Naive thymus-derived CD4-positive, alpha-beta T cell (primary cell): ENCODE data around the gene NOVA2. TPM values are rescaled to one million over a fixed set of nuclear protein-coding genes. Genes with fewer than 3 reads are reported as not detected.

ENCODE experiments used
- ATAC-seq: fragments of 150-1000 bp; cut with Tn5 transposase; 2 replicates; pipeline ENCODE4 v1.10.0; 2021; ENCODE audit warnings: mild to moderate bottlenecking, moderate library complexity
- CTCF ChIA-PET: fragments of 350-600 bp; sonication (Branson Sonifier 250); formaldehyde crosslinking; loops from one replicate; lab custom pipeline; 2021; ENCODE audit warnings: antibody characterized with exemption; lab: Charles Lee
- POLR2A ChIA-PET: fragments of 350-600 bp; sonication (Branson Sonifier 250); formaldehyde crosslinking; loops from one replicate; lab custom pipeline; 2021; ENCODE audit warnings: antibody characterized with exemption, inconsistent platforms; lab: Charles Lee
- DNase-seq, 9 donors: peaks; one replicate each; pipeline versions ENCODE4 v3.0.0 to v3.0.0-alpha.2; 2020 to 2022; ENCODE audit warnings: mixed read lengths in 1 of 9
- H3K27ac ChIP-seq: one replicate; pipeline ENCODE4 v1.7.0; 2013; ENCODE audit warnings: mild to moderate bottlenecking, low read depth, low read length, moderate library complexity
- H3K27me3 ChIP-seq, 2 donors: one replicate each; pipeline ENCODE4 v1.7.0; 2013; ENCODE audit warnings: low read length in 2 of 2, mild to moderate bottlenecking in 2 of 2, moderate library complexity in 2 of 2; ENCODE audit not compliant: control insufficient read depth in 2 of 2, insufficient read depth in 2 of 2
- H3K36me3 ChIP-seq, 3 experiments: 1 replicate in 2 of 3; 2 replicates in 1 of 3; pipeline ENCODE4 v1.7.0; 2013; ENCODE audit warnings: low read length in 3 of 3, mild to moderate bottlenecking in 3 of 3, moderate library complexity in 1 of 3; ENCODE audit not compliant: insufficient read depth in 3 of 3, control insufficient read depth in 2 of 3
- H3K4me1 ChIP-seq, 2 donors: one replicate each; pipeline ENCODE4 v1.7.0; 2013; ENCODE audit warnings: low read length in 2 of 2, mild to moderate bottlenecking in 2 of 2, moderate library complexity in 1 of 2; ENCODE audit not compliant: control insufficient read depth in 2 of 2, insufficient read depth in 2 of 2
- H3K4me3 ChIP-seq: 2 replicates; pipeline ENCODE4 v1.7.0; 2013; ENCODE audit warnings: mild to moderate bottlenecking, low read length
- H3K9me3 ChIP-seq, 3 experiments: 1 replicate in 2 of 3; 2 replicates in 1 of 3; pipeline ENCODE4 v1.7.0; 2013; ENCODE audit warnings: low read length in 3 of 3; ENCODE audit not compliant: control insufficient read depth in 2 of 3
- H3K27ac Mint-ChIP-seq, 9 donors: one replicate each; pipeline ENCODE4 v1.8.0; 2020 to 2022; ENCODE audit warnings: mixed read lengths in 9 of 9, mild to moderate bottlenecking in 8 of 9, moderate library complexity in 5 of 9, inconsistent platforms in 2 of 9
- H3K27me3 Mint-ChIP-seq, 5 donors: one replicate each; pipeline ENCODE4 v1.8.0; 2021 to 2022; ENCODE audit warnings: mixed read lengths in 5 of 5, mild to moderate bottlenecking in 1 of 5
- H3K36me3 Mint-ChIP-seq, 5 donors: one replicate each; pipeline ENCODE4 v1.8.0; 2020 to 2022; ENCODE audit warnings: mixed read lengths in 5 of 5, mild to moderate bottlenecking in 3 of 5, inconsistent platforms in 1 of 5
- H3K4me1 Mint-ChIP-seq, 7 donors: one replicate each; pipeline ENCODE4 v1.8.0; 2020 to 2022; ENCODE audit warnings: mixed read lengths in 7 of 7, mild to moderate bottlenecking in 3 of 7, inconsistent platforms in 1 of 7
- H3K4me3 Mint-ChIP-seq, 10 donors: one replicate each; pipeline ENCODE4 v1.8.0; 2020 to 2022; ENCODE audit warnings: mild to moderate bottlenecking in 10 of 10, mixed read lengths in 10 of 10, moderate library complexity in 6 of 10, inconsistent platforms in 2 of 10
- H3K9me3 Mint-ChIP-seq, 11 donors: one replicate each; pipeline ENCODE4 v1.8.0; 2020 to 2022; ENCODE audit warnings: mixed read lengths in 11 of 11, mild to moderate bottlenecking in 4 of 11, inconsistent platforms in 1 of 11, moderate library complexity in 1 of 11
- intact Hi-C, 2 donors: fragments of 100-400 bp; cut with micrococcal nuclease; formaldehyde crosslinking; loops; one replicate each; pipeline ENCODE4 v1.15.1; 2023
- polyA plus RNA-seq, 2 donors: library from polyadenylated mRNA; unstranded; fragments of 300-500 nt; fragmentation: Illumina TruSeq; gene quantifications; one replicate each; pipeline ENCODE4 v1.2.3, GENCODE V29; 2021
- total RNA-seq, 6 experiments: library from RNA in 5 of 6; stranded (reverse) in 5 of 6; gene quantifications; 1 replicate in 5 of 6; 2 replicates in 1 of 6; pipeline ENCODE4 v1.2.3 and lab custom pipeline; 2021 to 2026

NOVA2 gene
- total and polyA plus RNA-seq, 7 experiments from 2014 or later: 0.19 TPM; not detected in 6

DNA sequence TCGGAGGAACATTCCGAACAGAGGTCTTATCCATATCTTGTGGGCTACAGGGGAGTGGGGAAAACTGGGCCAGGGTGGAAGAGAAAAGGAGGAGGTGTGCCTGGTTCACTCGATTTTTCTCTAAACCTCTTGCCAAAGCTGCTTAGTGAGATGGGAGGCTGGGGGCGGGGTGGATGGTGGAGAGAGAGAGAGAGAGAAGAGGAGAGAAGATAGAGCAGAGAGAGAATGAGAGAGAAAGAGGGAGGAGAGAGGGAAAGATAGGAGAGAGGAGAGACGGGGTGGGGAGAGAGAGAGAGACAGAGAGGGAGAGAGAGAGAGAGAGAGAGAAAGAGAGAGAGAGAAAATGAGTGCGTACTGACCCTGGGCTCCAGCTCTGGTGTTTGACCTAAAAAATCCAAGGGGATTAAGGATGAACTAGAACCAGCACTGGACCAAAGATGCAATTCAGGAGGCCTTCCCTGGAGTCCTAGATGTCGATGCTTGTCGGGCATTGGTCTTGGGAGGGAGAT lies 14.1 kb downstream of the NOVA2 start:
- DNase-seq: no peak
- Mint-ChIP-seq H3K4me1 (peaks cover 0 to 11% (median 0%) of the 10 kb centered on the region in 7 donors), H3K27me3 (peaks cover 38 to 66% (median 62%) of the 10 kb centered on the region in 5 donors), H3K36me3 (peaks cover 0 to 9% (median 7%) of the 10 kb centered on the region in 5 donors), H3K9me3 (peaks cover 0 to 15% (median 0%) of the 10 kb centered on the region in 11 donors), H3K27ac (no peak overlapping the region), H3K4me3 (no peak overlapping the region)
- intact Hi-C loops: no loop called here
- CTCF ChIA-PET: no interaction called here
- POLR2A ChIA-PET: no interaction called here
- no peaks in the 10 kb centered on the region for H3K9me3 ChIP-seq
- no peak overlapping the region for H3K27ac ChIP-seq
- no peaks in the 10 kb centered on the region for H3K4me1 ChIP-seq
- peaks cover 0 to 4% of the 10 kb centered on the region in 2 donors for H3K27me3 ChIP-seq
- H3K36me3 ChIP-seq: no peaks in the 10 kb centered on the region
- no peak for ATAC-seq
- H3K4me3 ChIP-seq: no peak overlapping the region

DNA sequence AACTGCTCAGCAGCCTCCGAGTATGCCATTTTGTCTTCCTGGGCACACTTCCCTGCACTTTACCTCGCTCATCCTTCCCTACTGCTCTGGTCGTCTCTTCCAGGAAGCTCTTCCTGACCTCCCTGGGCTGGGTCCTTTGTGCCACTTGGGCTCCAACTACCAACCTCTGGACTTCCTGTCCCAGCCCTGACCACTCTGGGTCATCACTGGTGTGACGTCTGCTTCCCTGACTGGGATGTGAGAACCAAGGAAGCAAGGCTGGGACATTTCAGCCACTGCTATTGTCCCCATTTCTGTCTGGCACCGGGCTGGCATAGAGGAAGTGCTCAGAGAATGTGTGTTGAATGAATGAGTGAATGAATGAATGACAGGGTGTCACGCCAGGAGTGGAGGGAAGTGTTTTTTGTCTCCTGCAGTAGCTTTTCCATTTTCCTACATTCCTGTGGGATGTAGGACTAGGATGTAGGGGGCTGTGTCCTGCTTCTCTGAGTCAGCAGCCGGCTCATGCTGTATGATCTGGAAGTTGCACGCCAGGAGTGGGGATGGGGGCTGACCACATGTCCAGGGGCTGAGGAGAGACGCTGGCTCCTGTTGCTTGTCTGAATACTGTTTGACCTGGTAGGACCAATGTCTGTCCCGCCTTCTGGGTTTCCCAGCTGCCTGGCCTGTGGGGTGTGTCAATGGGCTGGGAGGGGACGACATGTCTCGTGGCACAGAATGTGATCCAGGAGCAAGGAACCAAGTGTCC lies 14.7 kb downstream of the NOVA2 start:
- Mint-ChIP-seq H3K36me3 (peaks cover 0 to 9% (median 7%) of the 10 kb centered on the region in 5 donors), H3K27ac (no peak overlapping the region), H3K9me3 (peaks cover 0 to 16% (median 0%) of the 10 kb centered on the region in 11 donors), H3K4me1 (peaks cover 0 to 11% (median 0%) of the 10 kb centered on the region in 7 donors), H3K27me3 (peaks cover 38 to 66% (median 61%) of the 10 kb centered on the region in 5 donors), H3K4me3 (no peak overlapping the region)
- no peaks in the 10 kb centered on the region for H3K9me3 ChIP-seq
- ChIA-PET POLR2A (no interaction called here), CTCF (no interaction called here)
- no peak for ATAC-seq
- H3K4me1 ChIP-seq: no peaks in the 10 kb centered on the region
- no peaks in the 10 kb centered on the region for H3K36me3 ChIP-seq
- H3K27ac ChIP-seq: no peak overlapping the region
- H3K4me3 ChIP-seq: no peak overlapping the region
- intact Hi-C loops: no loop called here
- H3K27me3 ChIP-seq: peaks cover 0 to 4% of the 10 kb centered on the region in 2 donors
- DNase-seq: no peak

DNA sequence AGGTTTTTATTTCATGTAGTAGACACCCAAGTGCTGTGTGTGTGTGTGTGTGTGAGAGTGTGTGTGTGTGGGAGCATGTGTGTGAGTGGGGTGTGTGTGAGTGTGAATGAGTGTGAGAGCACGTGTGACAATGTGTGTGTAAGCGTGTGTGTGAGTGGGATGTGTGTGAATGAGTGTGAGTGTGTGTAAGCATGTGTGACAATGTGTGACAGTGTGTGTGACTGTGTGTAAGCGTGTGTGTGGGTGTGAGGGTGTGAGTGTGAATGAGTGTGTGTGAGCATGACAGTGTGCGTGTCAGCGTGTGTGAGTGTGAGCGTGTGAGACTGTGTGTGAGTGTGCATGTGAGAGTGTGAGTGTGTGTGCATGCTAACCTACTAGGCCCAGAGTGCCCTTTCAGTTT lies 15.3 kb downstream of the NOVA2 start:
- intact Hi-C loops: no loop called here

DNA sequence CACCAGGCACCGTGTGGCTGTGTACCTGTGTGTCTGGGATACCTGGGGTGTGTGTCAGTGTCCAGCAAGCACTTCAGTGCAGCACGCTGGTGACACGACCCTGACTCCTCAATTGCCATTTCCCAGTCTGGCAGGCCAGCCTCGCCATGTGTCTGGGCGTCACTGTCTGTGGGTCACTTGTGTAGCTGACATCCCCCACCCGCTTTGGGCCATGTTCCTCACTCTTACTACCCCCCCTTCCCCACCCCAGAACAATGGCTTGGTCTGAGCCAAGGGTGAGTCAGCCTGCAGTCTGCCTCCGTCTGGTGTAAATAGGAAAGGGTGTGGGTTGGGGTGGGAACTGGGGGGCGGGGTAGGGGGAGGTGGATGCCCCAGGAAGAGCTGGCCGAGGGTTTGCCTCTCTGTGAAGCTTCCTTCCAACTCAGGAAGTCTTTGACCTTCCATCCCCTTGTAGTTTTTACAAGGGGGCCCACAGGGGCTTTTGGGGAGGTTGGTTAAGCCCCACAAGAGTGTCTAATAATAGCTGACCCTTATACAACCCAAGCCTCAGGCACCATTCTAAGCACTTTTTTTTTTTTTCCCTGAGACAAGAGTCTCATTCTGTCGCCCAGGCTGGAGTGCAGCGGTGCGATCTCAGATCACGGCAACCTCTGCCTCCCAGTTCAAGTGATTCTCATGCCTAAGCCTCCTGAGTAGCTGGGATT lies 17.6 kb downstream of the NOVA2 start:
- ATAC-seq (no peak), DNase-seq (no peak)
- POLR2A ChIA-PET: no interaction called here
- peaks cover 0 to 11% (median 3%) of the 10 kb centered on the region in 11 donors for H3K9me3 Mint-ChIP-seq
- intact Hi-C loops: no loop called here
- CTCF ChIA-PET: no interaction called here
- Histone ChIP-seq H3K27me3 (peaks cover 4 to 7% of the 10 kb centered on the region in 2 donors), H3K36me3 (no peaks in the 10 kb centered on the region), H3K27ac (no peak overlapping the region), H3K9me3 (no peaks in the 10 kb centered on the region), H3K4me1 (peaks cover 0 to 8% of the 10 kb centered on the region in 2 donors), H3K4me3 (no peak overlapping the region)
- peaks cover 0 to 9% (median 7%) of the 10 kb centered on the region in 5 donors for H3K36me3 Mint-ChIP-seq
- peaks cover 34 to 59% (median 52%) of the 10 kb centered on the region in 5 donors for H3K27me3 Mint-ChIP-seq
- no peak overlapping the region for H3K4me3 Mint-ChIP-seq
- H3K27ac Mint-ChIP-seq: no peak overlapping the region
- H3K4me1 Mint-ChIP-seq: peaks cover 4 to 22% (median 8%) of the 10 kb centered on the region in 7 donors

More for the DNA sequence above, 15.3 kb downstream of the NOVA2 start:
- ChIA-PET POLR2A (no interaction called here), CTCF (no interaction called here)
- Mint-ChIP-seq H3K9me3 (peaks cover 0 to 15% (median 0%) of the 10 kb centered on the region in 11 donors), H3K27ac (no peak overlapping the region), H3K4me3 (no peak overlapping the region), H3K27me3 (peaks cover 39 to 64% (median 61%) of the 10 kb centered on the region in 5 donors), H3K36me3 (peaks cover 0 to 9% (median 7%) of the 10 kb centered on the region in 5 donors), H3K4me1 (peaks cover 1 to 12% (median 2%) of the 10 kb centered on the region in 7 donors)
- peaks cover 0 to 4% of the 10 kb centered on the region in 2 donors for H3K27me3 ChIP-seq
- no peak overlapping the region for H3K27ac ChIP-seq
- no peaks in the 10 kb centered on the region for H3K9me3 ChIP-seq
- DNase-seq (no peak), ATAC-seq (no peak)
- no peaks in the 10 kb centered on the region for H3K4me1 ChIP-seq
- no peaks in the 10 kb centered on the region for H3K36me3 ChIP-seq
- H3K4me3 ChIP-seq: no peak overlapping the region

DNA sequence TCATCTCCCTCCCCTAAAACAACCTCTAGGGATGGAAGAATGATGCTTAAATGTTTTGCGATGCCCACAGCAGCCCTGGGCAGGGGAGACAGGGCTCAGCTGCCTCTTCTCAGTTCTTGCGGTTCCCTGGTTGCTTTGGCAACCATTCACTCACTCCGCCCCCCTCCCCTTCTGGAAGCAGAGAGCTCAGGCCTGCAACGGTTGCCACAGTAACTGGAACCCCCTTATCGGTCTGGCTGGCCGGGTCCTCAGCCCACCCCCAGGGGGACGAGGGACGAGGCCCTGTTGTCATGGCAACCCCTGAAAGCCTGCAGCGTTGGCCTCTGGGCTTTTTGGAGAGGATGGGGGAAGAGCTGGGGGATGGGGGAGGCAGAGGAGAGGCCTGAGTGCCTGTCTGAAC lies 19.5 kb downstream of the NOVA2 start:
- H3K4me3 ChIP-seq: no peak overlapping the region
- peaks cover 4 to 18% (median 7%) of the 10 kb centered on the region in 7 donors for H3K4me1 Mint-ChIP-seq
- peaks cover 0 to 8% of the 10 kb centered on the region in 2 donors for H3K4me1 ChIP-seq
- no peak overlapping the region for H3K27ac ChIP-seq
- peaks cover 4 to 7% of the 10 kb centered on the region in 2 donors for H3K27me3 ChIP-seq
- no peaks in the 10 kb centered on the region for H3K9me3 ChIP-seq
- H3K9me3 Mint-ChIP-seq: peaks cover 0 to 10% (median 4%) of the 10 kb centered on the region in 11 donors
- H3K36me3 ChIP-seq: no peaks in the 10 kb centered on the region
- ChIA-PET POLR2A (no interaction called here), CTCF (no interaction called here)
- H3K4me3 Mint-ChIP-seq: no peak overlapping the region
- no peak overlapping the region for H3K27ac Mint-ChIP-seq
- peaks cover 0 to 9% (median 7%) of the 10 kb centered on the region in 5 donors for H3K36me3 Mint-ChIP-seq
- intact Hi-C loops: no loop called here
- H3K27me3 Mint-ChIP-seq: peaks cover 21 to 52% (median 45%) of the 10 kb centered on the region in 5 donors
- DNase-seq (no peak), ATAC-seq (no peak)

DNA sequence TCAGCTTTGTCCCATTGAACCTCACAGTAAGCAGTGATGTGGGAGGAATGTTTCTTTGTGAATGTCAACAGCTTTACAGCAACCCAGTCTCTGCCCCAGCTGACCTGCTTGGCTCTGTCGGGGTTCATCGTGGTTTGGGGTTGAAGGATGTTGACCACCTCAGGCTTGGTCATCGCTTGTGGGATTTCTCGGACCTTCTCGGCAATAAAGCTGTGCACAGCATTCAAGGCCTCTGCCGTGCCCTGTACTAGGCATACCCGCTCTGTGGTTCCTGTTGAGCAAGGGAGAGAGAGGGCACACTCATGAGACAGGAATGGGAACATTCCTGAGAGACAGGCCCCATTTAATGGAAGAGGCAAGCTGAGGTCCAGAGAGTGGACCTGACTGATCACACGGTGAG lies 20.0 kb downstream of the NOVA2 start:
- peak overlapping the region in 4 of 10 donors; percentile 61 to 77 (median 72) for H3K4me3 Mint-ChIP-seq
- peaks cover 0 to 7% (median 6%) of the 10 kb centered on the region in 5 donors for H3K36me3 Mint-ChIP-seq

More for the DNA sequence above, 20.0 kb downstream of the NOVA2 start:
- Histone ChIP-seq H3K36me3 (no peaks in the 10 kb centered on the region), H3K27me3 (peaks cover 4 to 7% of the 10 kb centered on the region in 2 donors), H3K9me3 (no peaks in the 10 kb centered on the region), H3K4me3 (no peak overlapping the region), H3K27ac (no peak overlapping the region), H3K4me1 (peaks cover 0 to 8% of the 10 kb centered on the region in 2 donors)
- CTCF ChIA-PET: no interaction called here
- DNase-seq (no peak), ATAC-seq (no peak)
- intact Hi-C loops: no loop called here
- H3K9me3 Mint-ChIP-seq: peaks cover 0 to 10% (median 4%) of the 10 kb centered on the region in 11 donors
- H3K27ac Mint-ChIP-seq: peak overlapping the region in 2 of 9 donors; percentile 52 to 55
- H3K27me3 Mint-ChIP-seq: peaks cover 20 to 52% (median 45%) of the 10 kb centered on the region in 5 donors
- H3K4me1 Mint-ChIP-seq: peaks cover 4 to 18% (median 7%) of the 10 kb centered on the region in 7 donors
- POLR2A ChIA-PET: no interaction called here
